ENCODE results near the gene ASB1.
A peak's percentile ranks its signal among the peaks of the same experiment; 100 is the strongest.

Gene ASB1

DNA sequence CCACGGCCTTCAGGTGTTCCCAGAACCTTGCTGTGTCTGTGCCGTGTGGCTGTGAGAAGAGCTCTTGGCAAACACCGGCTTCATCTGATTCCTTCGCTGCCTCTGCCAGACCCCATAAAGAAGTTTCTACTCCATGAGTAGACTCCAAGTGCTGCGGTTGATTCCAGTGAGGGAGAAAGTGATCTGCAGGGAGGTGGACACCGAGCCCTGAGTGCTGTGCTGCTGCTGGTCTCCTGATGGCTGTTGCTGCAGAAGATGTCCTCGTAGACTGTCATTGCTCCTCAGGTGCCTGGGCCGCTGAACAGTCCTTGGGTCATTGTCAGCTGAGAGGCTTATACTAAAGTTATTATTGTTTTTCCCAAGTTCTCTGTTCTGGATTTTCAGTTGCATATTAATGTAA, 19.6 kb downstream of the ASB1 start:
- no peak for DNase-seq

DNA sequence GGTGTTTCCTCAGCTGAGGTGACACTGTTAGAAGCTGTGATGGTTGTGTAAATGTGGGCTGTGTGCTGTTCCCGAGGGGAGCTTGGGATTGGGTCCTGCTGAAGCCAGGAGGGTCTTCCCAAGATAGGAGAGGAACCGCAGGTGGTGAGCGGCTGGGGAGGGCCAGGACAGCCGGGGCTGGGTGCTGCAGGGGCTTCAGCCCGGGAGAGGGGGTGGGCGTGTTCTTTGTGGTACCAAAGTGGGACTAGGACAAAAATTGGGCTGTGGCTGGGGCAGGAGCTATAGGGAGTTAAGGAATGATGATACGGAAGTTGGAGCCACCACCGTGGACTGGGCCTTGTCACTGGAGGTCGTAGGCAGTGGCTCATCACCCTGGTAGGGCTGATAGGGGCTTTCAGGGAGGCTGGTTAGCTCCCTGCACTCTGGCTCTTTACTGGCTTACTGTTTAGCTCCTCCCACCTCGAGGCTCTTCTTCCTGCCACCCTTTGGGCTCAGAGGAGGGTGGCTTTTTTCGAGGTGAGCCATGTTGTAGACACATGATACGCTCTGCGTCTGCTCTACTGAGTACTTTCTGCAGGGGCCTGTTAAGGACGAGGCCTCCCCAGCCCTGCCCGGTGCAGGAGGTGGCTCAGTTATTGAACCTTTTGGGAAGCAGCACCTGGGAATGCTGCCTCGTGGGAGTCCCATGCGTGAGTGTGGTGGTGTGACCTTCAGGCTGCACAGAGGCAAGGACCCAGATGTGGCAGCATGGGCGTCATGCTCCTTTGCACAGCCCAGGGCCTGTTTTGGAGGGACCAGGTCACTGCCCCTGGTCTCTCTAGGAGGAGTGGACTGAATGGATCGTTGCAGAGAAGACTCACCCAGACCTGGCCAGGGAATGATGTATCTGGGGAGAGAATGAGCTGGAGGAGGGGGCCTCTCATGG, 21.6 kb downstream of the ASB1 start:
- DNase-seq = no peak

DNA sequence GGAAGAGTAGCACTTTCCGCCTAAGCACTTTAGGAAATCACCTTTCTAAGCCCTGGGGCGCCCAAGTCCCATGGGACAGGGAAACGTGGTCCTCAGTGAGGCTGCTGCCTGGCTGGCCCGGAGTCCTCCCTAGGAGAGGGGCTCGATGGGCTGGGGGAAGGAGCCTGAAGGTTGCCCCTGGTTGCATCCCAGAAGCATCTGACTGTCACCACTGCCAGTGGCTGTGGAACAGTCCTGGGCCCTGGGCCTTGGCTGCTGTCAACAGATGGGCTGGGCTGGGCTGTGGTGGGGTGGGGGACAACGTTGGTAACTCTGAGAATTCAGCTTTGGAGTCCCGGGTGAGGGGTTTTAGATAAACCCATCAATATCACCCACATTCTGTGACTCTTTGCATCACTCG, 22.5 kb downstream of the ASB1 start:
- no peak for DNase-seq

DNA sequence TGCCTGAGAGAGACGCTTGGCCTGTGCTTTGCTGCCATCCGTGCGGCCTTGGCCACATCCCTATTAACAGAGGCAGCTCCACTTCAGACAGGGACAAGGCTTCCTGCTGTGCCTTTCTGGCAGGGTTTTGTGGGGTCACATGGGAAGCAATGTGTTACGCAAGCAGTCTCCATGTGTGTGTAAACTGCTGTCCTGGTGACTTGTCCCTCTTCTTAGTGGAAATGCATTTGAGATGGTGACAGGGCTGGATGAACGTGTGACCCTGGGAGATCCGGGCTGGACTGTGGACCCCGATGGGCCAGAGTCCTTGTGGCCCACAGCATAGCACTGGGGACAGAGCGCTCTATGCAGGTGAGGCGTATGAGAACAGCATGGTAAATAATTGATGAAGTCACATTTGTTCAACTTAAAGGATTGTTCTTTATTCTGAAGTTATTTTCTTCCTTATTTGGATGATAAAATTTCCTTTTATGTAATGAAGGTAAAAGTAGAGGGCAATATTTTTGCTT, 23.2 kb downstream of the ASB1 start:
- DNase-seq = no peak

DNA sequence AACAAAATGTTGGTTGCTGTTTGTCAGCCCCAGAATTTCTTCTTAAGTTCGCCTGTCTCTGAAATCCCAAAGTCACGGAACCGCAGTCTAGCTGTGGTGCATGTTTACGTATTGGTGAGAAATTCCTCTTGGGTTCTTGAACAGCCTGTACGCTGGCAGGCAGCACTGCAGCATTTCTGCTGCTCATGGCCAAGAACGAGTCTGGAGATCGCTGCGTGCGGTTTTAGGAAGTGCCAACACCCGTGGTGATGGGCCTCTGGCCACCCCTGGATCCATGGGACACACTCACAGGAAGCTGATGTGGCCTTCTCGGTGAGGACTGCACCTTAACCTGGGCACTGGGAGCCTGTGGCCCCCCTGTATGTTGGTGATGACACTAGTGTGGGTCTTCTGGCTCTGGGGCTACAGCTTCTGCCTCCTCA, 23.7 kb downstream of the ASB1 start:
- DNase-seq = no peak

- no peak for DNase-seq
These were observed 27.1 kb downstream of the ASB1 start for GRCh38 chr2:238453842-238454241.

- no peak for DNase-seq
These were observed 29.7 kb downstream of the ASB1 start for GRCh38 chr2:238456449-238456848.

DNA sequence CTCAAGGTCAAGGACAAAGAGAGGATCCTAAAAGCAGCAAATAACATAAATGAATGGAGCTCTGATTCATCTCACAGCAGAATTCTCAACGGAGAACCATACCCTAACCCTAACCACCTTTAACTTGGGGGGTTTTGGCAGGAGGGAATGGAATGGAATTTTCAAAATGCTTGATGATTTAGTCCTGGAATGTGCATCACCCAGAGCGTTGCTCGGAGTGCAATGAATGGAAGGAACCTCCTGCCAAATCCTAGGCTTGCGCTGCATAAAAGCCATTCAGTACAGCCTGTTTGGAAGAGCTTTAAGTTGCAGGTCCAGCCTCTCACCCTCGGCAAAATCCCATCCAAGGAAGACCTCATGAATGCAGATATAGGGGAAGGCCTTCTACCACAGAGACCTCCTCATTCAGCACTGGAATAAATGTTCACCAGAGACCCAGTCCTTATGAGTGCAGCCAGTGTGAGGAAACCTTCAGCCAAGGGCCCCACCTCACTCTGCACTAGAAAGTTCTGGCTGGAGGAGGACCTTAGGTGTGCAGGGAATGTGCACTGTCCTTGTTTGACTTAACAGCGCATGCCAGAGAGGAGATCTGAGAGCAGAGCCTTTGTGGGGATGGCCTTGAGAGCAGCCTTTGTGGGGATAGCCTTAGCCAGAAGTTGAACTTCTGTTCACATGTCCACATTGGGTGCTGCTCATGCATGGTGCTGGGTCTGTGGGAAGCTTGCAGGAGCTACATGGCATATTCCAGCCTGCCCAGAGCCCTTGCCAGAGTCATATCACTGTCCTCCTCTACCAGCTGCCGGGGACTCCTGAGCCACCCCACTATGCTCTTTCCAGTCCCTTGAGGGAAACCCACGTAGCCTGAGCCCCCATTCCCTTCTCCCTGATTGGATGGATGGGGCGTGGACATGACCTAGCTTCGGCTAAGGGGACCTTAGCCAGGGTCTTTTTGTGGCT, 30.5 kb downstream of the ASB1 start:
- DNase-seq = no peak

- no peak for DNase-seq
These were observed 31.2 kb downstream of the ASB1 start for GRCh38 chr2:238457927-238458324.

DNA sequence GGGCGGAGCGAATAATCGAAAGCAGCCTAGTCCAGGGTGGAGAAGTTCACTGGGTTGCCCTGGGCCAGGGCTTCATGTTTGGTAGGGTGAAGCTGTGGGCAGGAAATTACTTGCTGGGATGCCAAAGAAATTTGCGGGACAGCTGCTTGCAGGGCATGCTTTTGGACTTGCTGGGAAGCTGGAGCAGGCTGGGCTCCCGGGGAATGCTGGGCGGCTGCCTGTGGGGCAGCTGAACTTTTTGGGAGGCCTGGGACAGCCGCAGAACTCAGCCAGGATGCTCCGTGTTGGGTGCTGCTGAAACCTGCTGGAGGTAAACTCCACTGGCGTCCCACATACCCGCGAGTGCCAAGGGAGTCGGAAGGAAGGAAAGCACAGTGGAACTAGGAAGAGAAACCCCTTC, 31.9 kb downstream of the ASB1 start:
- DNase-seq = no peak

DNA sequence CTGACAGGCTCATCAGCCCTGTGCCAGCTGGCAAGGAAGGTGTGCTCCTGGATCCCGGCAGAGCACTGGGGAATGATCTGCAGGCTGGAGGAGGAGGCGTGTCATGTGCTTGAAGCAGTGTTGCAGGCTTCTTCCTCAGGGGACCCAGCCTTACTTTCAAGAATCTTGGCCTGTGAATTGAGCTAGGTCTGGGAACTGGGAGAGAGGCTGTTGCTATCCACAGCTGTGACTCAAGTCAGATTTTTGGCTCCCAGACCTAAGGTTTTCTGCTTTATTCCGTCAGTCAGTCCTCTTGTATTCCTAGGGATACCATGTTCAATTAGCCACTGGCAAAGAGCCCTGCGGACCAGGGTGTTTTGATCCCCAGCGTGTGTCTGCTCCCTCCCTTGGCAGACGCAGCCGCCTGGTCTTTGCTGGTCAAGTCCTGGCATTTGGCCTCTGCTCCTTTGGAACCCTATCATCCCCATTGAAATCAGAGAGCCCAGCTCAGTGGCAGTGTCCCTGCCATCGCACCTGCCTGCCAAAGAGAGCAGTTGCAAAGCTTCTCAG, 32.4 kb downstream of the ASB1 start:
- DNase-seq = no peak

DNA sequence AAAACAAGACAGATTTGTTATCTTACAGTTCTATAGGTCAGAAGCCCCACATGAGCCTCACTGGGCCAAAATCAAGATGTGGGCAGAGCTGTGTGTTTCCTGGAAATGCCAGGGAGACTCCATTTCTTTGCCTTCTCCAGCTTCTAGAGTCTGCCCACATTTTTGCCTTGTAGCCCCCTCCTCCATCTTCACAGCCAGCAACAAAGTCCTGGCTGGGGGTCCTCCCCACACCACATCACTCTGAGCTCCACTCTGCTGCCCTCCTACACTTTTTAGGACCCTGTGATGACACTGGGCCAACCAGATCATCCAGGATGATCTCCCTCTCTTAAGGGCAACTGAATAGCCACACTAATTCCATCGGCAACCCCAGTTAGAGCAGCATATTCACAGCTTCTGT, 34.3 kb downstream of the ASB1 start:
- DNase-seq = no peak

DNA sequence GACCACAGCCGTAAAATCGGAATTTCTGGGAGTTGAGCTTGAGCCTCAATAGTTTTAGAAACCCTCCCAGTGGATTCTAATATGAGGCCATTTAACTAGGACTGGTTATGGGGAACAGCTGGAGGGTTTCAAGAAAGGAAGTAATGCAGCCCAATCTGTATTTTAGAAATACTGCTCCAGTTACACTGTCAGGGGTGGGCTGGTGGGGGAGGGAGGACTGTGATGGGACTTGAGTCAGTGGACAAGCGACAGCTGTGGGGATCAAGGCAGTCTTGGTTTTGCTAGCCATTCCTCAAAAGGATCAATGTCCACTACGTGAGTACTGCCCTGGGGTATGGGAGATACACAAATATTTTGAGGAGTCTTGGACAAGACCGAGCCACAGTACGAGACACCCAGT, 34.8 kb downstream of the ASB1 start:
- DNase-seq = no peak

DNA sequence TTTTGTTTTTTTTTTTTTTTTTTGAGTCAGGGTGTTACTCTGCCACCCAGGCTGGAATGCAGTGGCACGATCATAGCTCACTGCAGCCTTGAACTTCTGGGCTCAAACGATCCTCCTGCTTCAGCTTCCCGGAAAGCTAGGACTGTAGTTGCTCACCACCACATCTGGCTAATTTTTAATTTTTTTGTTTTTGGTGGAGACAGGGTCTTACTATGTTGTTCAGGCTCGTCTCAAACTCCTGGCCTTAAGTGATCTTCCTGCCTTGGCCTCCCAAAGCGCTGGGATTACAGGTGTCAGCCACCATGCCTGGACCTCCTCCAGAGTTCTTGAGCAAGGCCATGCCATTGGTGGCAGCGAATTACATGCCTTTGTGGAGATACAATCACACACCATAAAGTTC, 35.2 kb downstream of the ASB1 start:
- no peak for DNase-seq

DNA sequence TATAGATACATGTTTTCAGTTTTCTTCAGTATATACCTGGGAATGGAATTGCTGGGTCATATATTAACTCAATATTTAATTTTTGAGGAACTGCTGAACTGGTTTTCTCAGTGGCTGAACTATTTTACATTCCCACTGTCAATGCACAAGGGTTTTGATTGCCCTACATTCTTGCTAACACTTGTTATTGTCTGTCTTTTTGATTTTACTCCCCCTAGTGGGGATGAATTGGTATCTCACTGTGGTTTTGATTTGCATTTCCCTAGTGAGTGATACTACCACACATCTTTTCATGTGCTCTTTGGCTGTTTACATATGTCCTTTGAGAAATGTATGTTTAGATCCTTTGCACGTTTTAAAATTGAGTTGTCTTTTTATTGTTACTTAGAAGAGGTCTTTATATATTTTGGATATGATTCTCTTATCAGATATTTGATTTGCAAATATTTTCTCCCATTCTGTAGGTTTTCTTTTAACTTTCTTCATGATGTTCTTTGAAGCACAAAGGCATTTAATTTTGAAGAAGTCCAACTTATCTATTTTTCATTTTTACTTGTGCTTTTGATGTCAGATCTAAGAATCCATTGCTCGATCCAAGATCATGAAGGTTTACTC, 36.2 kb downstream of the ASB1 start:
- DNase-seq = no peak

DNA sequence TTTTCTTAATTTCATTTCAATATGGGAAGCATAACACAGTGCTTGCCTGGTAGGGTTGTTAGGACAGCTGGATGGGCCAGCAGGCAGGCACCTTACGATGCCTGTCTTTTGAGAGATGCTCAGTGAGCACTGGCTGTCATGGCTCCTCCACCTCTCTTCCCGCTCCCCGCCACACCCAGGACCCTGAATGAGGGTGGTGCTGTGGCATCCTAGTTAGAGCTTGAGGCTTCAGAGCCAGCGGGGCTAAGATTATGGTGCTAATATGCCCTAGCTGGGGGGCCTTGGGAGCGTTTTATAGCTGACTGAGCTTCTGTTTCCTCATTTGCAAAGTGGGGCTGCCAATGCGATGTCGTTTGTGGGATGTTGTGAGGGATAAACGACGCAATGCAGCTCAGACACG, 37.7 kb downstream of the ASB1 start:
- no peak for DNase-seq

- no peak for DNase-seq
These were observed 38.9 kb downstream of the ASB1 start for GRCh38 chr2:238465487-238466242.

- DNase-seq = peak; percentile 51
These were observed 39.6 kb downstream of the ASB1 start for GRCh38 chr2:238466243-238466756.

DNA sequence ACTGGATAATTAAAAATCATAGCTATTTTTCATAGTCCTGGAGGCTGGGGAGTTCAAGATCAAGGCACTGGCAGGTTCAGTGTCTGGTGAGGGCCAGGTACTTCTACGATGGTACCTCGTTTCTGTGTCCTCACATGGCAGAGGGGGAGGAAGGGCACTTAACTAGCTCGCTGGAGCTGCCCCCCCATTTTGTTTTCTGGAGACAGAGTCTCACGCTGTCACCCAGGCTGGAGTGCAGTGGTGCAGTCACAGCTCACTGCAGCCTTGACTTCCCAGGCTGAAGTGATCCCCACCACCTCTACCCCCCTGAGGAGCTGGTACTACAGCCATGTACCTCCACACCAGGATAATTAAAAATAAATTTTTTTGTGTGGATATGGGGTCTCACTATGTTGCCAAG, 40.3 kb downstream of the ASB1 start:
- no peak for DNase-seq

- DNase-seq = no peak
These were observed 41.1 kb downstream of the ASB1 start for GRCh38 chr2:238467792-238468191.

- DNase-seq = no peak
These were observed 42.4 kb downstream of the ASB1 start for GRCh38 chr2:238469155-238469554.

- DNase-seq = no peak
These were observed 46.3 kb downstream of the ASB1 start for GRCh38 chr2:238473014-238473413.
